H9 (cell line): ENCODE data around the gene COL8A2. TPM values are rescaled to one million over a fixed set of nuclear protein-coding genes. Genes with fewer than 3 reads are reported as not detected.

Experiments
- DNase-seq: peaks from one replicate; pipeline ENCODE4 v3.0.0-alpha.2; 2017
- H2AFZ ChIP-seq: one replicate; pipeline ENCODE4 v1.6.1; 2013; ENCODE audit warnings: mild to moderate bottlenecking, low read length, control low read depth, moderate library complexity
- H2AK5ac ChIP-seq: 2 replicates; pipeline ENCODE4 v1.6.1; 2013; ENCODE audit warnings: low read length, control low read depth, mixed read lengths; ENCODE audit not compliant: insufficient read length
- H2BK120ac ChIP-seq: one replicate; pipeline ENCODE4 v1.6.1; 2013; ENCODE audit warnings: low read depth, mild to moderate bottlenecking, low read length, control low read depth, inconsistent platforms; ENCODE audit not compliant: poor library complexity, severe bottlenecking
- H2BK12ac ChIP-seq: 2 replicates; pipeline ENCODE4 v1.6.1; 2013; ENCODE audit warnings: low read length, control low read depth, mixed read lengths, low read depth; ENCODE audit not compliant: insufficient read length
- H2BK15ac ChIP-seq: 2 replicates; pipeline ENCODE4 v1.6.1; 2013; ENCODE audit warnings: low read depth, low read length, control low read depth
- H2BK20ac ChIP-seq: one replicate; pipeline ENCODE4 v1.6.1; 2013; ENCODE audit warnings: low read depth, mild to moderate bottlenecking, low read length, control low read depth, inconsistent platforms; ENCODE audit not compliant: poor library complexity, severe bottlenecking
- H2BK5ac ChIP-seq: 2 replicates; pipeline ENCODE4 v1.6.1; 2013; ENCODE audit warnings: low read length, control low read depth, mixed read lengths; ENCODE audit not compliant: insufficient read length
- H3K14ac ChIP-seq: 2 replicates; pipeline ENCODE4 v1.6.1; 2013; ENCODE audit warnings: low read length, control low read depth; ENCODE audit not compliant: insufficient read depth
- H3K18ac ChIP-seq: 2 replicates; pipeline ENCODE4 v1.6.1; 2013; ENCODE audit warnings: low read depth, mild to moderate bottlenecking, mixed read lengths, low read length, control low read depth; ENCODE audit not compliant: insufficient read length
- H3K23ac ChIP-seq: 2 replicates; pipeline ENCODE4 v1.6.1; 2013; ENCODE audit warnings: low read length, control low read depth, mixed read lengths, low read depth; ENCODE audit not compliant: insufficient read length
- H3K23me2 ChIP-seq: 2 replicates; pipeline ENCODE4 v1.6.1; 2013; ENCODE audit warnings: low read depth, mild to moderate bottlenecking, mixed read lengths, low read length, control low read depth; ENCODE audit not compliant: insufficient read length, poor library complexity, severe bottlenecking
- H3K27ac ChIP-seq: 2 replicates; pipeline ENCODE4 v1.5.1; 2013; ENCODE audit warnings: low read length, control low read depth, mixed read lengths, low read depth; ENCODE audit not compliant: insufficient read length
- H3K27me3 ChIP-seq: 2 replicates; pipeline ENCODE4 v1.6.1; 2013; ENCODE audit warnings: low read length, control low read depth, inconsistent platforms; ENCODE audit not compliant: insufficient read depth
- H3K4ac ChIP-seq: 2 replicates; pipeline ENCODE4 v1.6.1; 2013; ENCODE audit warnings: low read depth, mild to moderate bottlenecking, control low read depth, inconsistent platforms, low read length, moderate library complexity
- H3K4me1 ChIP-seq: 2 replicates; pipeline ENCODE4 v1.6.1; 2013; ENCODE audit warnings: low read length, control low read depth, inconsistent platforms; ENCODE audit not compliant: insufficient read depth
- H3K4me2 ChIP-seq: 2 replicates; pipeline ENCODE4 v1.6.1; 2013; ENCODE audit warnings: low read length, control low read depth, mixed read lengths; ENCODE audit not compliant: insufficient read length, insufficient read depth
- H3K56ac ChIP-seq: 2 replicates; pipeline ENCODE4 v1.6.1; 2013; ENCODE audit warnings: low read depth, mild to moderate bottlenecking, mixed read lengths, low read length, control low read depth; ENCODE audit not compliant: insufficient read length
- H3K79me1 ChIP-seq: 2 replicates; pipeline ENCODE4 v1.6.1; 2013; ENCODE audit warnings: low read depth, mild to moderate bottlenecking, moderate library complexity, low read length, control low read depth, inconsistent platforms; ENCODE audit not compliant: insufficient read depth, poor library complexity, severe bottlenecking
- H3K79me2 ChIP-seq: 2 replicates; pipeline ENCODE4 v1.6.1; 2013; ENCODE audit warnings: low read length, control low read depth, inconsistent platforms; ENCODE audit not compliant: insufficient read depth
- H3K9ac ChIP-seq: 2 replicates; pipeline ENCODE4 v1.6.1; 2013; ENCODE audit warnings: low read length, control low read depth, mixed read lengths; ENCODE audit not compliant: insufficient read length; ENCODE audit errors: extremely low read depth
- H3K9me3 ChIP-seq: one replicate; pipeline ENCODE4 v1.6.1; 2013; ENCODE audit warnings: low read depth, low read length, inconsistent platforms; ENCODE audit not compliant: control insufficient read depth
- H3T11ph ChIP-seq: one replicate; pipeline ENCODE4 v1.6.1; 2013; ENCODE audit warnings: mild to moderate bottlenecking, low read length, control low read depth, inconsistent platforms
- H4K20me1 ChIP-seq: one replicate; pipeline ENCODE4 v1.6.1; 2013; ENCODE audit not compliant: control insufficient read depth, insufficient read length, insufficient read depth
- H4K5ac ChIP-seq: 2 replicates; pipeline ENCODE4 v1.6.1; 2013; ENCODE audit warnings: low read depth, mild to moderate bottlenecking, mixed read lengths, low read length, control low read depth; ENCODE audit not compliant: insufficient read length
- H4K8ac ChIP-seq: replicated peaks from 2 replicates; pipeline ENCODE4 v1.6.1; 2013; ENCODE audit warnings: low read length, control low read depth, mixed read lengths, low read depth; ENCODE audit not compliant: insufficient read length
- H4K91ac ChIP-seq: 2 replicates; pipeline ENCODE4 v1.6.1; 2013; ENCODE audit warnings: low read depth, mild to moderate bottlenecking, moderate library complexity, mixed read lengths, low read length, control low read depth; ENCODE audit not compliant: insufficient read length
- H3K27ac Mint-ChIP-seq, 3 experiments: 2 replicates in 2 of 3; 3 replicates in 1 of 3; pipeline ENCODE4 v1.8.0; 2020 to 2021; ENCODE audit warnings: mixed read lengths in 3 of 3, mild to moderate bottlenecking in 1 of 3, moderate library complexity in 1 of 3
- H3K27me3 Mint-ChIP-seq: 2 replicates; pipeline ENCODE4 v1.8.0; 2021; ENCODE audit warnings: low read depth, mild to moderate bottlenecking, moderate library complexity, mixed read lengths
- H3K36me3 Mint-ChIP-seq, 3 experiments: 2 replicates in 2 of 3; 3 replicates in 1 of 3; pipeline ENCODE4 v1.8.0; 2020 to 2021; ENCODE audit warnings: low read depth in 3 of 3, mixed read lengths in 3 of 3; ENCODE audit not compliant: insufficient read depth in 1 of 3
- H3K4me1 Mint-ChIP-seq, 2 experiments: 2 replicates each; pipeline ENCODE4 v1.8.0; 2020; ENCODE audit warnings: mixed read lengths in 2 of 2
- H3K4me3 Mint-ChIP-seq, 2 experiments: 2 replicates in 1 of 2; 3 replicates in 1 of 2; pipeline ENCODE4 v1.8.0; 2020 to 2021; ENCODE audit warnings: mild to moderate bottlenecking in 2 of 2, mixed read lengths in 2 of 2, moderate library complexity in 1 of 2
- H3K9me3 Mint-ChIP-seq, 2 experiments: 2 replicates in 1 of 2; 3 replicates in 1 of 2; pipeline ENCODE4 v1.8.0; 2020; ENCODE audit warnings: mild to moderate bottlenecking in 2 of 2, mixed read lengths in 2 of 2, moderate library complexity in 1 of 2
- WGBS: extraction: QIAGEN DNeasy Blood & Tissue Kit; methylation state at CpG from one replicate; pipeline ENCODE4 v1.1.7; 2013; ENCODE audit warnings: missing lambda C conversion rate, low lambda C conversion rate, mixed read lengths; ENCODE audit not compliant: insufficient read length; ENCODE audit errors: extremely low coverage; 5-methylcytosine and 5-hydroxymethylcytosine counted together
- total RNA-seq: library from RNA; stranded (reverse); gene quantifications from 2 replicates; pipeline ENCODE4 v1.2.1, GENCODE V29; 2021
- TF ChIP-seq, protein P1 (sequence below): fragments of 200-600 bp; sonication (generic); conservative IDR thresholded peaks from 3 replicates; pipeline ENCODE4 v1.8.0; 2021; ENCODE audit warnings: antibody characterized with exemption, mild to moderate bottlenecking

COL8A2 gene
- total RNA-seq, 1 experiment from 2014 or later = 1.5 TPM

DNA sequence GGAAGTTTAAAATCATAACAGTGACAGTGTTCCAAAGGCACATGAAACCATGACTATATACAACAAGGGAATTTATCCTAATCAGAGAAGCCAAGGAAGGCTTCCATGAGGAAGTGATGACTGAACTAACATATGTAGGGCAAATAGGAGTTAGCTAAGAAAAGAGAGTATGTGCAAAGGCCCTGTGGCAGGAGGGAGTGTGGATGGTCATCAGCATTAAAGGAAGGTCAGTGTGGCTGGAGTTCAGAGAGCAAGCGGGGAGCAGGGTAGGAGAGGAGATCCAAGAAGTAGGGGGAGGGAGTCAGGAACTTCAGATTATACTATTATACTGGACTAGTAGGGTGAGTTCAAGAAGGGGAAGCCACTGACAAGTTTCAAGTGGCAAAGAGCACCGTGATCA lies 39.3 kb upstream of the COL8A2 start:
- Histone ChIP-seq H2BK120ac (no peak overlapping the region), H4K91ac (no peak overlapping the region), H3K4me2 (no peak overlapping the region), H3K79me1 (peaks cover 3% of the 10 kb centered on the region), H2BK5ac (no peak overlapping the region), H4K20me1 (no peaks in the 10 kb centered on the region), H3K14ac (no peak overlapping the region), H3T11ph (no peak overlapping the region), H2BK12ac (no peak overlapping the region), H2AK5ac (no peak overlapping the region), H3K4ac (no peak overlapping the region), H3K9me3 (no peaks in the 10 kb centered on the region), H3K9ac (no peak overlapping the region), H2BK15ac (no peak overlapping the region), H4K8ac (no peak overlapping the region), H2BK20ac (no peak overlapping the region), H3K56ac (no peak overlapping the region), H3K23ac (no peak overlapping the region), H3K27ac (no peak overlapping the region), H3K79me2 (peaks cover 4% of the 10 kb centered on the region; the same call in 1 of the 2 replicates), H3K23me2 (no peaks in the 10 kb centered on the region), H4K5ac (no peak overlapping the region), H3K4me1 (no peaks in the 10 kb centered on the region), H2AFZ (no peak overlapping the region), H3K27me3 (no peaks in the 10 kb centered on the region), H3K18ac (no peak overlapping the region)
- no CpG with 5 or more reads among the region's 2 CpGs for WGBS
- TF ChIP-seq, protein P1, sequence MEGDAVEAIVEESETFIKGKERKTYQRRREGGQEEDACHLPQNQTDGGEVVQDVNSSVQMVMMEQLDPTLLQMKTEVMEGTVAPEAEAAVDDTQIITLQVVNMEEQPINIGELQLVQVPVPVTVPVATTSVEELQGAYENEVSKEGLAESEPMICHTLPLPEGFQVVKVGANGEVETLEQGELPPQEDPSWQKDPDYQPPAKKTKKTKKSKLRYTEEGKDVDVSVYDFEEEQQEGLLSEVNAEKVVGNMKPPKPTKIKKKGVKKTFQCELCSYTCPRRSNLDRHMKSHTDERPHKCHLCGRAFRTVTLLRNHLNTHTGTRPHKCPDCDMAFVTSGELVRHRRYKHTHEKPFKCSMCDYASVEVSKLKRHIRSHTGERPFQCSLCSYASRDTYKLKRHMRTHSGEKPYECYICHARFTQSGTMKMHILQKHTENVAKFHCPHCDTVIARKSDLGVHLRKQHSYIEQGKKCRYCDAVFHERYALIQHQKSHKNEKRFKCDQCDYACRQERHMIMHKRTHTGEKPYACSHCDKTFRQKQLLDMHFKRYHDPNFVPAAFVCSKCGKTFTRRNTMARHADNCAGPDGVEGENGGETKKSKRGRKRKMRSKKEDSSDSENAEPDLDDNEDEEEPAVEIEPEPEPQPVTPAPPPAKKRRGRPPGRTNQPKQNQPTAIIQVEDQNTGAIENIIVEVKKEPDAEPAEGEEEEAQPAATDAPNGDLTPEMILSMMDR = no peak
- Mint-ChIP-seq H3K4me3 (no peak overlapping the region), H3K9me3 (no peaks in the 10 kb centered on the region), H3K27ac (no peak overlapping the region), H3K4me1 (peaks cover 16 to 23% of the 10 kb centered on the region in 2 experiments), H3K27me3 (no peaks in the 10 kb centered on the region), H3K36me3 (no peaks in the 10 kb centered on the region; a peak in 3 of 7 replicates)
- DNase-seq = no peak
